DND-41 (cell line): Measurements from ENCODE around the gene ITGB3BP.

Experiments used
- EZH2 ChIP-seq: IDR thresholded peaks from 3 replicates; pipeline ENCODE4 v1.6.1; 2012; ENCODE audit warnings: borderline replicate concordance, low read depth, mild to moderate bottlenecking, moderate library complexity, low read length, inconsistent platforms; ENCODE audit not compliant: severe bottlenecking
- TF ChIP-seq, protein P1 (sequence below): IDR thresholded peaks from 2 replicates; pipeline ENCODE4 v1.5.1; 2012; ENCODE audit warnings: borderline replicate concordance, low read length, moderate library complexity, mild to moderate bottlenecking; ENCODE audit not compliant: poor library complexity, severe bottlenecking; ENCODE audit errors: extremely low read depth

DNA sequence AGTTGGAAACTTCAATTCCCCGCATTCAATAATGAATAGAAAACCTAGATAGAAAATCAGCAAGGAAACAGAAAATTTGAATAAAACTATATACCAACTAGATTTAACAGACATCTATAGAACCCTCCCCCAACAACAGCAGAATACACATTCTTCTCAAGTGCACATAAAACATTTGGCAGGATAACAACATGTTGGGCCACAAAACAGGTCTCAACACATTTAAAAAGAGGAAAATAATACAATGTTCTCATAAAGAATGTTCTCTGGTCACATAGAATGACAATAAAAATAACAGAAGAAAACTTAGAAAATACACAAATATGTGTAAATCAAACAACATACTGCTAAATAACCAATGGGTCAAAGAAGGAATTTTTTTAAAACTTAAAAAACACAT is 24.9 kb downstream of the ITGB3BP start:
- TF ChIP-seq, protein P1, sequence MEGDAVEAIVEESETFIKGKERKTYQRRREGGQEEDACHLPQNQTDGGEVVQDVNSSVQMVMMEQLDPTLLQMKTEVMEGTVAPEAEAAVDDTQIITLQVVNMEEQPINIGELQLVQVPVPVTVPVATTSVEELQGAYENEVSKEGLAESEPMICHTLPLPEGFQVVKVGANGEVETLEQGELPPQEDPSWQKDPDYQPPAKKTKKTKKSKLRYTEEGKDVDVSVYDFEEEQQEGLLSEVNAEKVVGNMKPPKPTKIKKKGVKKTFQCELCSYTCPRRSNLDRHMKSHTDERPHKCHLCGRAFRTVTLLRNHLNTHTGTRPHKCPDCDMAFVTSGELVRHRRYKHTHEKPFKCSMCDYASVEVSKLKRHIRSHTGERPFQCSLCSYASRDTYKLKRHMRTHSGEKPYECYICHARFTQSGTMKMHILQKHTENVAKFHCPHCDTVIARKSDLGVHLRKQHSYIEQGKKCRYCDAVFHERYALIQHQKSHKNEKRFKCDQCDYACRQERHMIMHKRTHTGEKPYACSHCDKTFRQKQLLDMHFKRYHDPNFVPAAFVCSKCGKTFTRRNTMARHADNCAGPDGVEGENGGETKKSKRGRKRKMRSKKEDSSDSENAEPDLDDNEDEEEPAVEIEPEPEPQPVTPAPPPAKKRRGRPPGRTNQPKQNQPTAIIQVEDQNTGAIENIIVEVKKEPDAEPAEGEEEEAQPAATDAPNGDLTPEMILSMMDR = no peak
- TF ChIP-seq EZH2 = no peak
